ENCODE data around the gene TNNT2. TPM values are rescaled to one million over a fixed set of nuclear protein-coding genes. Genes with fewer than 3 reads are reported as not detected.
A peak's percentile ranks its signal among the peaks of the same experiment; 100 is the strongest.

The TNNT2 gene
- total RNA-seq, 6 experiments from 2014 or later = 0.18 to 1.1 (median 0.24) TPM; not detected in 3

DNA sequence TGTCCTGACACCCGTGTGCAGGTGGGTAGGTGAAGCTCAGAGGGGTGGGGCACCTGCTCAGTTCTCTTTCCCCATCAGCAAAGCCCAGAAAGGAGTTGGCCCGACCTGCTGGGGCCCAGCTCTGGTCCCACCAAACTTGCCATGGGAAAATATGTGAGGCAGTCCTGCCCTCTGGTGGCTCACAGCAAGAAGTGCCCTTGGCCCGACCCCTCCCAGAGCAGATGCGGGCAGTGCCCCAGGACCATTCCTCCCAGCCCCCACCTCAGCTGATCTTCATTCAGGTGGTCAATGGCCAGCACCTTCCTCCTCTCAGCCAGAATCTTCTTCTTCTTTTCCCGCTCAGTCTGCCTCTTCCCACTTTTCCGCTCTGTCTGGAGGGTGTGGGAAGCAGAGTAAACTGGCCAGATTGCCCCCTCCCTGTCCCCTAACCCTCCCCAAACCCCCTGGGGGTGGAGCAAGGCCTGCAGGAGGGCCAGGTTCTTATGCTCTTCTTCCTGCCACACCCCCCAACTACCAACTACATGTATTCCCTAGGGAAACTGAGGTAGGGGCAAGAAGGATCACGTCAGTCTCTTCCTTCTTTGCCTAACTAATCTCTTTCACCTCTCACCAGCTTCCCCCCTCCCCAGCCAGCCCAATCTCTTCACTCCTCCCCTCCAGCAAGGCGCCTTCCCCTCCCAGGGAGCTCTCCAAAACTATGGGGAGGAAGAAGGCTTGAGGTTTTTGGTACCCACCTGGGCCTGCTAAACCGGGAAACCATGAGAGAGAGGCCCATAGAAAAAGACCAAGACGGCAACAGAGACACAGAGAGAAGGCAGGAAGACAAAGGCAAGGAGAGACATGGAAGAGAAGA lies 15.6 kb downstream of the TNNT2 start:
- intact Hi-C loops (cut with DNase I) = loop anchor here in 1 of 2 donors (5.0 kb wide), 1 partner anchor 110 kb away; no protein-coding TSS in a partner anchor
- H3K4me1 ChIP-seq = no peaks in the 10 kb centered on the region
- TF ChIP-seq, protein P1, sequence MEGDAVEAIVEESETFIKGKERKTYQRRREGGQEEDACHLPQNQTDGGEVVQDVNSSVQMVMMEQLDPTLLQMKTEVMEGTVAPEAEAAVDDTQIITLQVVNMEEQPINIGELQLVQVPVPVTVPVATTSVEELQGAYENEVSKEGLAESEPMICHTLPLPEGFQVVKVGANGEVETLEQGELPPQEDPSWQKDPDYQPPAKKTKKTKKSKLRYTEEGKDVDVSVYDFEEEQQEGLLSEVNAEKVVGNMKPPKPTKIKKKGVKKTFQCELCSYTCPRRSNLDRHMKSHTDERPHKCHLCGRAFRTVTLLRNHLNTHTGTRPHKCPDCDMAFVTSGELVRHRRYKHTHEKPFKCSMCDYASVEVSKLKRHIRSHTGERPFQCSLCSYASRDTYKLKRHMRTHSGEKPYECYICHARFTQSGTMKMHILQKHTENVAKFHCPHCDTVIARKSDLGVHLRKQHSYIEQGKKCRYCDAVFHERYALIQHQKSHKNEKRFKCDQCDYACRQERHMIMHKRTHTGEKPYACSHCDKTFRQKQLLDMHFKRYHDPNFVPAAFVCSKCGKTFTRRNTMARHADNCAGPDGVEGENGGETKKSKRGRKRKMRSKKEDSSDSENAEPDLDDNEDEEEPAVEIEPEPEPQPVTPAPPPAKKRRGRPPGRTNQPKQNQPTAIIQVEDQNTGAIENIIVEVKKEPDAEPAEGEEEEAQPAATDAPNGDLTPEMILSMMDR (IDR thresholded peaks at IDR 0.05) = peak; percentile 68 to 84 (median 79)
- no peak for TF ChIP-seq POLR2A (IDR thresholded peaks at IDR 0.05)
- H3K4me3 ChIP-seq = no peak overlapping the region
- ATAC-seq = peak; percentile 65 to 76 (median 75)
- no peak overlapping the region for H3K27ac ChIP-seq
- DNase-seq = peak in 2 of 3 donors; percentile 38 to 58
- H3K27me3 ChIP-seq = no peaks in the 10 kb centered on the region
- H3K36me3 ChIP-seq = no peaks in the 10 kb centered on the region
- no peaks in the 10 kb centered on the region for H3K9me3 ChIP-seq
- 23% methylated on average over 7 of the region's 10 CpGs for WGBS (ENCODE audit: insufficient coverage, low coverage, low lambda C conversion rate, missing lambda C conversion rate)

DNA sequence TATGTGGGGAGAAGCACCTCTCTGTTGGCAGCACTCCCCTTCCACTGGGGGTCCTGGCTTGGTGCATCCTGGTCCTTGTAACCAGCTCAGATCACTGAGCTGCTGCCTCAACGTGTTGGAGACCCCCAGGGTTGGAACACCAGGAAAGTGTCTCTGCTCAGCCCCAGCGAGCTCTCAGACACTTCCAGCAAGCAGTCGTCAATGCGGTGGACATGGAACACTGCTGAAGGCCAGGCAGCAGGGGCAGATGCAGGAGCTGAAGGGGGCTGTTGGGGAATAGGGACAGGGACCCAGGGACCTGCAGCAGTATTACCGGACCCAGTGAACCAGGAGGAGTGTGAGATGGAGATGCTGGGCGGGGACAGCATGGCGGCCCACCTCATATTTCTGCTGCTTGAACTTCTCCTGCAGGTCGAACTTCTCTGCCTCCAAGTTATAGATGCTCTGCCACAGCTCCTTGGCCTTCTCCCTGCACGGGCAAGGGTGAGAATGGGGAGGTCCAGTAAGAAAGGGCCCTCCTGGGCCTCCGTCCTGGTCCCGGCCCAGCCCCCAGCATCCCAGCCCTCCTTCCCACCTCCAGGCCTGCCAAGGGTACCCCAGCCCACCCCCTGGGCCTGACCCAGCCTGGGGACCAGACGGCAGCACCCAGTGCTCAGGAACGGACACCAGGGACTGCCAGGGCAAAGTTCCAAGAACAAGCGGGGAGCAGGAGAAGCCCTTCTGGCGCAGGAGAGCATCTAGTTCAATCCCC lies 16.4 kb downstream of the TNNT2 start:
- no peaks in the 10 kb centered on the region for H3K9me3 ChIP-seq
- no peaks in the 10 kb centered on the region for H3K36me3 ChIP-seq
- DNase-seq (peak in 2 of 3 donors; percentile 7 to 45), ATAC-seq (no peak)
- no peak for TF ChIP-seq POLR2A (IDR thresholded peaks at IDR 0.05)
- TF ChIP-seq, protein P1 (IDR thresholded peaks at IDR 0.05) = no peak
- H3K27ac ChIP-seq = no peak overlapping the region
- intact Hi-C loops (cut with DNase I) = loop anchor here in 1 of 2 donors (5.0 kb wide), 1 partner anchor 109 kb away; no protein-coding TSS in a partner anchor
- no peaks in the 10 kb centered on the region for H3K27me3 ChIP-seq
- no peak overlapping the region for H3K4me3 ChIP-seq
- H3K4me1 ChIP-seq = no peaks in the 10 kb centered on the region
- WGBS (ENCODE audit: insufficient coverage, low coverage, low lambda C conversion rate, missing lambda C conversion rate) = 33% methylated on average over 5 of the region's 15 CpGs

DNA sequence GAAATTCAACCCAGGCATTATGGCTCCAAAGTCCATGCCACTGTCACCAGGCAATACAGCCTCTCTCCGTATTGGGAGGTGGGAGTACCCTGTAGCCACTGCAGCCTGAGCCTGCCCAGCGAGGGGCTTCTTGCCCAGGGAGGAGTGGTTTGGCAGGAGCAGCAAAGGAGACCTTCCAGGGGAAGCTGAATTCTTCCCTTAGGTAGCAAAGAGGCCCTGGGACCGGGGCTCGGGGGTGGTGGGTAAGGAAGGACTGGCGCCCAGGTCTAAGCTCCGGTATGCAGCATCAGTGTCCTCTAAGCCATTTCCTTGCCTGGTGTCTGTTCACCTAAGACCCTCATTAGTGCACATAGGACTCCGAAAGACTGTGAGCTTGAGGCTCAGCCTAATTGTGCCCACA lies 17.0 kb downstream of the TNNT2 start:
- no peaks in the 10 kb centered on the region for H3K27me3 ChIP-seq
- intact Hi-C loops (cut with DNase I) = loop anchor here in 1 of 2 donors (5.0 kb wide), 1 partner anchor 108 kb away; no protein-coding TSS in a partner anchor
- DNase-seq (peak in 2 of 3 donors; percentile 12 to 22), ATAC-seq (no peak)
- no peaks in the 10 kb centered on the region for H3K9me3 ChIP-seq
- 78% methylated on average over 4 of the region's 7 CpGs for WGBS (ENCODE audit: insufficient coverage, low coverage, low lambda C conversion rate, missing lambda C conversion rate)
- H3K36me3 ChIP-seq = no peaks in the 10 kb centered on the region
- no peak for TF ChIP-seq POLR2A (IDR thresholded peaks at IDR 0.05)
- TF ChIP-seq, protein P1 (IDR thresholded peaks at IDR 0.05) = no peak
- H3K4me3 ChIP-seq = no peak overlapping the region
- no peak overlapping the region for H3K27ac ChIP-seq
- no peaks in the 10 kb centered on the region for H3K4me1 ChIP-seq

DNA sequence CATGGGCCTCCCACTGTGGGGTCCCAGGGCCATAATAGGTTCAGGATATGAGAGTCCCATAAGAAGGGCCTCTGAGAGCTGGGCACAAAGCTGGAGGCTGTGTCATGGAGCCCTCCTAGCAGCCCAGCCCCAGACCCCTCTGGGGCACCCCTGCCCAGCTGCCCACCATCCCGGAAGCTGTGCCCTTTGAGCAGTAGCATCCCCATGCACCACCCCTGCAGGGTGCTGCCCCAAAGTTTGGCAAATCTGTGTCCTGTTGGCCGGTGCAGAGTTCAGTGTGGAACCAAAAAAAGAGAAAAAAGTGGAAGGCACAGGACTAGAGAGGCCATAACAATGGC lies 17.6 kb downstream of the TNNT2 start:
- no peak for TF ChIP-seq POLR2A (IDR thresholded peaks at IDR 0.05)
- TF ChIP-seq, protein P1 (IDR thresholded peaks at IDR 0.05) = no peak
- H3K27me3 ChIP-seq = no peaks in the 10 kb centered on the region
- no peak overlapping the region for H3K27ac ChIP-seq
- H3K4me3 ChIP-seq = no peak overlapping the region
- intact Hi-C loops (cut with DNase I) = loop anchor here (5.0 kb wide), 1 partner anchor 108 kb away; no protein-coding TSS in a partner anchor
- no peaks in the 10 kb centered on the region for H3K9me3 ChIP-seq
- no peaks in the 10 kb centered on the region for H3K4me1 ChIP-seq
- ATAC-seq (no peak), DNase-seq (peak in 2 of 3 donors; percentile 3 to 14)
- H3K36me3 ChIP-seq = no peaks in the 10 kb centered on the region
- 60% methylated on average over 1 of the region's 2 CpGs for WGBS (ENCODE audit: insufficient coverage, low coverage, low lambda C conversion rate, missing lambda C conversion rate)
